ENCODE data around the gene SLC35B3.
"Not testable (repeated sequence)": the region's sequence is repeated elsewhere in the genome, so short reads cannot be mapped to it uniquely, and the experiment has no call there.

The SLC35B3 gene

GRCh38 chr6:8415280-8415679, 20.1 kb downstream of the SLC35B3 start:
- Histone ChIP-seq H2AFZ (ENCODE audit: low read length, unreplicated experiment) (no peak overlapping the region), H3K4me3 (ENCODE audit: low read depth, low read length) (no peak overlapping the region), H3K36me3 (ENCODE audit: insufficient read depth, low read length) (peaks cover 57% of the 10 kb centered on the region)

GRCh38 chr6:8414844-8415243, 20.5 kb downstream of the SLC35B3 start:
- H2AFZ ChIP-seq (ENCODE audit: low read length, unreplicated experiment): no peak overlapping the region
- H3K27ac ChIP-seq (ENCODE audit: low read depth, low read length): no peak overlapping the region
- H3K4me1 ChIP-seq (ENCODE audit: control insufficient read depth, insufficient read depth, low read length, unreplicated experiment): no peaks in the 10 kb centered on the region
- no peaks in the 10 kb centered on the region for H3K27me3 ChIP-seq (ENCODE audit: insufficient read depth, low read length)
- H3K36me3 ChIP-seq (ENCODE audit: insufficient read depth, low read length): peaks cover 59% of the 10 kb centered on the region
- no peak overlapping the region for H3K4me3 ChIP-seq (ENCODE audit: low read depth, low read length)
- H3K79me2 ChIP-seq (ENCODE audit: control insufficient read depth, insufficient read depth, low read length, unreplicated experiment): no peaks in the 10 kb centered on the region

More at GRCh38 chr6:8415280-8415679, 20.1 kb downstream of the SLC35B3 start:
- Histone ChIP-seq H3K79me2 (ENCODE audit: control insufficient read depth, insufficient read depth, low read length, unreplicated experiment) (no peaks in the 10 kb centered on the region), H3K27me3 (ENCODE audit: insufficient read depth, low read length) (no peaks in the 10 kb centered on the region), H3K27ac (ENCODE audit: low read depth, low read length) (no peak overlapping the region), H3K4me1 (ENCODE audit: control insufficient read depth, insufficient read depth, low read length, unreplicated experiment) (no peaks in the 10 kb centered on the region)

- not testable (repeated sequence) for H3K27ac ChIP-seq (ENCODE audit: low read depth, low read length); H3K79me2 ChIP-seq (ENCODE audit: control insufficient read depth, insufficient read depth, low read length, unreplicated experiment); H3K4me3 ChIP-seq (ENCODE audit: low read depth, low read length); H3K27me3 ChIP-seq (ENCODE audit: insufficient read depth, low read length); H2AFZ ChIP-seq (ENCODE audit: low read length, unreplicated experiment); H3K4me1 ChIP-seq (ENCODE audit: control insufficient read depth, insufficient read depth, low read length, unreplicated experiment)
- H3K36me3 ChIP-seq (ENCODE audit: insufficient read depth, low read length): peaks cover 15% of the 10 kb centered on the region; the same call in 1 of the 2 replicates
These were observed 29.4 kb downstream of the SLC35B3 start for GRCh38 chr6:8405946-8406345.

GRCh38 chr6:8402546-8402945, 32.8 kb downstream of the SLC35B3 start:
- H3K4me3 ChIP-seq (ENCODE audit: low read depth, low read length): no peak overlapping the region
- peaks cover 4% of the 10 kb centered on the region; the same call in 1 of the 2 replicates for H3K27me3 ChIP-seq (ENCODE audit: insufficient read depth, low read length)
- no peaks in the 10 kb centered on the region for H3K36me3 ChIP-seq (ENCODE audit: insufficient read depth, low read length)
- H3K27ac ChIP-seq (ENCODE audit: low read depth, low read length): no peak overlapping the region
- no peak overlapping the region for H2AFZ ChIP-seq (ENCODE audit: low read length, unreplicated experiment)
- H3K79me2 ChIP-seq (ENCODE audit: control insufficient read depth, insufficient read depth, low read length, unreplicated experiment): no peaks in the 10 kb centered on the region
- H3K4me1 ChIP-seq (ENCODE audit: control insufficient read depth, insufficient read depth, low read length, unreplicated experiment): no peaks in the 10 kb centered on the region

- H3K36me3 ChIP-seq (ENCODE audit: insufficient read depth, low read length): no peaks in the 10 kb centered on the region
- peaks cover 4% of the 10 kb centered on the region; the same call in 1 of the 2 replicates for H3K27me3 ChIP-seq (ENCODE audit: insufficient read depth, low read length)
- no peaks in the 10 kb centered on the region for H3K4me1 ChIP-seq (ENCODE audit: control insufficient read depth, insufficient read depth, low read length, unreplicated experiment)
- H3K27ac ChIP-seq (ENCODE audit: low read depth, low read length): no peak overlapping the region
- no peaks in the 10 kb centered on the region for H3K79me2 ChIP-seq (ENCODE audit: control insufficient read depth, insufficient read depth, low read length, unreplicated experiment)
- H2AFZ ChIP-seq (ENCODE audit: low read length, unreplicated experiment): no peak overlapping the region
- H3K4me3 ChIP-seq (ENCODE audit: low read depth, low read length): no peak overlapping the region
These were observed 34.7 kb downstream of the SLC35B3 start for GRCh38 chr6:8400663-8401062.

GRCh38 chr6:8392569-8392968, 42.8 kb downstream of the SLC35B3 start:
- Histone ChIP-seq H3K4me3 (ENCODE audit: low read depth, low read length) (no peak overlapping the region), H3K27ac (ENCODE audit: low read depth, low read length) (no peak overlapping the region), H3K4me1 (ENCODE audit: control insufficient read depth, insufficient read depth, low read length, unreplicated experiment) (no peaks in the 10 kb centered on the region), H3K27me3 (ENCODE audit: insufficient read depth, low read length) (peaks cover 3% of the 10 kb centered on the region; the same call in 1 of the 2 replicates), H3K79me2 (ENCODE audit: control insufficient read depth, insufficient read depth, low read length, unreplicated experiment) (no peaks in the 10 kb centered on the region), H3K36me3 (ENCODE audit: insufficient read depth, low read length) (no peaks in the 10 kb centered on the region), H2AFZ (ENCODE audit: low read length, unreplicated experiment) (no peak overlapping the region)

- no peaks in the 10 kb centered on the region for H3K36me3 ChIP-seq (ENCODE audit: insufficient read depth, low read length)
- no peak overlapping the region for H2AFZ ChIP-seq (ENCODE audit: low read length, unreplicated experiment)
- no peak overlapping the region for H3K4me3 ChIP-seq (ENCODE audit: low read depth, low read length)
These were observed 43.4 kb downstream of the SLC35B3 start for GRCh38 chr6:8391934-8392333.

GRCh38 chr6:8389036-8389818, 46.1 kb downstream of the SLC35B3 start:
- no peaks in the 10 kb centered on the region for H3K36me3 ChIP-seq (ENCODE audit: insufficient read depth, low read length)
- no peaks in the 10 kb centered on the region for H3K79me2 ChIP-seq (ENCODE audit: control insufficient read depth, insufficient read depth, low read length, unreplicated experiment)
- H3K27me3 ChIP-seq (ENCODE audit: insufficient read depth, low read length): peaks cover 10% of the 10 kb centered on the region; the same call in 1 of the 2 replicates
- H2AFZ ChIP-seq (ENCODE audit: low read length, unreplicated experiment): no peak overlapping the region
- H3K4me3 ChIP-seq (ENCODE audit: low read depth, low read length): no peak overlapping the region
- H3K27ac ChIP-seq (ENCODE audit: low read depth, low read length): no peak overlapping the region
- H3K4me1 ChIP-seq (ENCODE audit: control insufficient read depth, insufficient read depth, low read length, unreplicated experiment): no peaks in the 10 kb centered on the region

More at GRCh38 chr6:8391934-8392333, 43.4 kb downstream of the SLC35B3 start:
- Histone ChIP-seq H3K4me1 (ENCODE audit: control insufficient read depth, insufficient read depth, low read length, unreplicated experiment) (no peaks in the 10 kb centered on the region), H3K79me2 (ENCODE audit: control insufficient read depth, insufficient read depth, low read length, unreplicated experiment) (no peaks in the 10 kb centered on the region), H3K27me3 (ENCODE audit: insufficient read depth, low read length) (peaks cover 4% of the 10 kb centered on the region; the same call in 1 of the 2 replicates), H3K27ac (ENCODE audit: low read depth, low read length) (no peak overlapping the region)

GRCh38 chr6:8387942-8388437, 47.4 kb downstream of the SLC35B3 start:
- H3K79me2 ChIP-seq (ENCODE audit: control insufficient read depth, insufficient read depth, low read length, unreplicated experiment): no peaks in the 10 kb centered on the region
- no peak overlapping the region for H2AFZ ChIP-seq (ENCODE audit: low read length, unreplicated experiment)
- H3K36me3 ChIP-seq (ENCODE audit: insufficient read depth, low read length): no peaks in the 10 kb centered on the region
- no peaks in the 10 kb centered on the region for H3K4me1 ChIP-seq (ENCODE audit: control insufficient read depth, insufficient read depth, low read length, unreplicated experiment)
- no peak overlapping the region for H3K4me3 ChIP-seq (ENCODE audit: low read depth, low read length)
- peaks cover 10% of the 10 kb centered on the region; the same call in 1 of the 2 replicates for H3K27me3 ChIP-seq (ENCODE audit: insufficient read depth, low read length)
- no peak overlapping the region for H3K27ac ChIP-seq (ENCODE audit: low read depth, low read length)

- H3K27ac ChIP-seq (ENCODE audit: low read depth, low read length): no peak overlapping the region
- H3K4me3 ChIP-seq (ENCODE audit: low read depth, low read length): no peak overlapping the region
- peaks cover 25% of the 10 kb centered on the region; the same call in 1 of the 2 replicates for H3K27me3 ChIP-seq (ENCODE audit: insufficient read depth, low read length)
- no peaks in the 10 kb centered on the region for H3K36me3 ChIP-seq (ENCODE audit: insufficient read depth, low read length)
- H3K79me2 ChIP-seq (ENCODE audit: control insufficient read depth, insufficient read depth, low read length, unreplicated experiment): no peaks in the 10 kb centered on the region
- H3K4me1 ChIP-seq (ENCODE audit: control insufficient read depth, insufficient read depth, low read length, unreplicated experiment): no peaks in the 10 kb centered on the region
- H2AFZ ChIP-seq (ENCODE audit: low read length, unreplicated experiment): no peak overlapping the region
These were observed 51.8 kb downstream of the SLC35B3 start for GRCh38 chr6:8383584-8383983.

GRCh38 chr6:8382434-8382833, 52.9 kb downstream of the SLC35B3 start:
- peaks cover 21% of the 10 kb centered on the region; the same call in 1 of the 2 replicates for H3K27me3 ChIP-seq (ENCODE audit: insufficient read depth, low read length)
- no peaks in the 10 kb centered on the region for H3K36me3 ChIP-seq (ENCODE audit: insufficient read depth, low read length)
- H3K79me2 ChIP-seq (ENCODE audit: control insufficient read depth, insufficient read depth, low read length, unreplicated experiment): no peaks in the 10 kb centered on the region
- no peaks in the 10 kb centered on the region for H3K4me1 ChIP-seq (ENCODE audit: control insufficient read depth, insufficient read depth, low read length, unreplicated experiment)
- no peak overlapping the region for H3K4me3 ChIP-seq (ENCODE audit: low read depth, low read length)
- no peak overlapping the region for H2AFZ ChIP-seq (ENCODE audit: low read length, unreplicated experiment)
- H3K27ac ChIP-seq (ENCODE audit: low read depth, low read length): no peak overlapping the region

Measured in ACC112 (cell line).